Measurements from ENCODE around the gene TMEM45A. TPM values are rescaled to one million over a fixed set of nuclear protein-coding genes. Genes with fewer than 3 reads are reported as not detected.
"Not testable (repeated sequence)": the region's sequence is repeated elsewhere in the genome, so short reads cannot be mapped to it uniquely, and the experiment has no call there.

The TMEM45A gene
- total RNA-seq, 2 donors from 2014 or later, result 1.1 to 4.5 TPM

- H3K27ac Mint-ChIP-seq, result no peak overlapping the region
- no peak for DNase-seq (ENCODE audit: low spot score)
- H3K4me1 Mint-ChIP-seq (ENCODE audit: low read depth in 2 of 2), result no peaks in the 10 kb centered on the region
- H3K9me3 Mint-ChIP-seq, result no peaks in the 10 kb centered on the region
- H3K4me3 Mint-ChIP-seq, result no peak overlapping the region
- H3K36me3 Mint-ChIP-seq, result no peaks in the 10 kb centered on the region
- ATAC-seq, result no peak
- H3K27me3 Mint-ChIP-seq, result peaks cover 14 to 15% of the 10 kb centered on the region in 2 donors
Measured at GRCh38 chr3:100531093-100531492, 38.7 kb downstream of the TMEM45A start.

- H3K4me1 Mint-ChIP-seq (ENCODE audit: low read depth in 2 of 2), result no peaks in the 10 kb centered on the region
- H3K9me3 Mint-ChIP-seq, result no peaks in the 10 kb centered on the region
Measured at GRCh38 chr3:100532411-100532810, 40.0 kb downstream of the TMEM45A start.

GRCh38 chr3:100533176-100533575 lies 40.8 kb downstream of the TMEM45A start:
- H3K27ac Mint-ChIP-seq, result no peak overlapping the region
- no peaks in the 10 kb centered on the region for H3K4me1 Mint-ChIP-seq (ENCODE audit: low read depth in 2 of 2)
- H3K27me3 Mint-ChIP-seq, result peaks cover 11 to 18% of the 10 kb centered on the region in 2 donors
- H3K4me3 Mint-ChIP-seq, result no peak overlapping the region
- DNase-seq (ENCODE audit: low spot score) (no peak), ATAC-seq (no peak)
- H3K36me3 Mint-ChIP-seq, result no peaks in the 10 kb centered on the region
- H3K9me3 Mint-ChIP-seq, result no peaks in the 10 kb centered on the region

More at GRCh38 chr3:100532411-100532810, 40.0 kb downstream of the TMEM45A start:
- DNase-seq (ENCODE audit: low spot score), result no peak
- H3K4me3 Mint-ChIP-seq, result no peak overlapping the region
- no peak for ATAC-seq
- no peaks in the 10 kb centered on the region for H3K36me3 Mint-ChIP-seq
- peaks cover 14 to 16% of the 10 kb centered on the region in 2 donors for H3K27me3 Mint-ChIP-seq
- no peak overlapping the region for H3K27ac Mint-ChIP-seq

- no peak overlapping the region for H3K27ac Mint-ChIP-seq
- H3K9me3 Mint-ChIP-seq, result no peaks in the 10 kb centered on the region
- no peaks in the 10 kb centered on the region for H3K4me1 Mint-ChIP-seq (ENCODE audit: low read depth in 2 of 2)
- ATAC-seq (no peak), DNase-seq (ENCODE audit: low spot score) (no peak)
- no peak overlapping the region for H3K4me3 Mint-ChIP-seq
- H3K27me3 Mint-ChIP-seq, result peaks cover 8 to 15% of the 10 kb centered on the region in 2 donors
- H3K36me3 Mint-ChIP-seq, result no peaks in the 10 kb centered on the region
Measured at GRCh38 chr3:100535610-100535943, 43.2 kb downstream of the TMEM45A start.

- peaks cover 10 to 14% of the 10 kb centered on the region in 2 donors for H3K27me3 Mint-ChIP-seq
- no peak for ATAC-seq
- no peak overlapping the region for H3K4me3 Mint-ChIP-seq
- no peak for DNase-seq (ENCODE audit: low spot score)
- H3K4me1 Mint-ChIP-seq (ENCODE audit: low read depth in 2 of 2), result no peaks in the 10 kb centered on the region
- H3K36me3 Mint-ChIP-seq, result no peaks in the 10 kb centered on the region
- no peak overlapping the region for H3K27ac Mint-ChIP-seq
- no peaks in the 10 kb centered on the region for H3K9me3 Mint-ChIP-seq
Measured at GRCh38 chr3:100536093-100536492, 43.7 kb downstream of the TMEM45A start.

GRCh38 chr3:100537646-100538338 lies 45.4 kb downstream of the TMEM45A start:
- H3K4me1 Mint-ChIP-seq (ENCODE audit: low read depth in 2 of 2), result no peaks in the 10 kb centered on the region
- H3K27me3 Mint-ChIP-seq, result peaks cover 9 to 11% of the 10 kb centered on the region in 2 donors
- ATAC-seq (no peak), DNase-seq (ENCODE audit: low spot score) (no peak)
- H3K9me3 Mint-ChIP-seq, result no peaks in the 10 kb centered on the region
- no peak overlapping the region for H3K4me3 Mint-ChIP-seq
- H3K36me3 Mint-ChIP-seq, result no peaks in the 10 kb centered on the region
- no peak overlapping the region for H3K27ac Mint-ChIP-seq

- no peaks in the 10 kb centered on the region for H3K9me3 Mint-ChIP-seq
- DNase-seq (ENCODE audit: low spot score) (no peak), ATAC-seq (no peak)
- H3K4me3 Mint-ChIP-seq, result no peak overlapping the region
- no peak overlapping the region for H3K27ac Mint-ChIP-seq
- peaks cover 9 to 10% of the 10 kb centered on the region in 2 donors for H3K27me3 Mint-ChIP-seq
- H3K4me1 Mint-ChIP-seq (ENCODE audit: low read depth in 2 of 2), result no peaks in the 10 kb centered on the region
- H3K36me3 Mint-ChIP-seq, result no peaks in the 10 kb centered on the region
Measured at GRCh38 chr3:100538339-100538706, 45.9 kb downstream of the TMEM45A start.

- ATAC-seq, result no peak
- Mint-ChIP-seq H3K36me3 (no peaks in the 10 kb centered on the region), H3K27ac (no peak overlapping the region), H3K27me3 (peaks cover 19 to 27% of the 10 kb centered on the region in 2 donors), H3K4me1 (ENCODE audit: low read depth in 2 of 2) (no peaks in the 10 kb centered on the region), H3K4me3 (no peak overlapping the region), H3K9me3 (no peaks in the 10 kb centered on the region)
- no peak for DNase-seq (ENCODE audit: low spot score)
Measured at GRCh38 chr3:100540791-100541334, 48.4 kb downstream of the TMEM45A start.

GRCh38 chr3:100541428-100541827 lies 49.0 kb downstream of the TMEM45A start:
- not testable (repeated sequence) for H3K36me3 Mint-ChIP-seq; H3K9me3 Mint-ChIP-seq; H3K4me3 Mint-ChIP-seq; ATAC-seq; H3K27ac Mint-ChIP-seq; H3K4me1 Mint-ChIP-seq (ENCODE audit: low read depth in 2 of 2); DNase-seq (ENCODE audit: low spot score)
- H3K27me3 Mint-ChIP-seq, result peaks cover 21 to 33% of the 10 kb centered on the region in 2 donors

GRCh38 chr3:100545371-100545770 lies 53.0 kb downstream of the TMEM45A start:
- DNase-seq (ENCODE audit: low spot score) (no peak), ATAC-seq (no peak)
- no peaks in the 10 kb centered on the region for H3K9me3 Mint-ChIP-seq
- H3K27ac Mint-ChIP-seq, result no peak overlapping the region
- no peaks in the 10 kb centered on the region for H3K4me1 Mint-ChIP-seq (ENCODE audit: low read depth in 2 of 2)
- no peak overlapping the region for H3K4me3 Mint-ChIP-seq
- peaks cover 18 to 32% of the 10 kb centered on the region in 2 donors for H3K27me3 Mint-ChIP-seq
- no peaks in the 10 kb centered on the region for H3K36me3 Mint-ChIP-seq

GRCh38 chr3:100546020-100546744 lies 53.8 kb downstream of the TMEM45A start:
- Mint-ChIP-seq H3K4me1 (ENCODE audit: low read depth in 2 of 2) (no peaks in the 10 kb centered on the region), H3K9me3 (no peaks in the 10 kb centered on the region), H3K4me3 (no peak overlapping the region), H3K27me3 (peaks cover 16 to 32% of the 10 kb centered on the region in 2 donors), H3K27ac (no peak overlapping the region), H3K36me3 (no peaks in the 10 kb centered on the region)
- ATAC-seq (no peak), DNase-seq (ENCODE audit: low spot score) (no peak)

- no peak for ATAC-seq
- DNase-seq (ENCODE audit: low spot score), result no peak
- no peaks in the 10 kb centered on the region for H3K36me3 Mint-ChIP-seq
- peaks cover 15 to 32% of the 10 kb centered on the region in 2 donors for H3K27me3 Mint-ChIP-seq
- no peak overlapping the region for H3K4me3 Mint-ChIP-seq
- H3K4me1 Mint-ChIP-seq (ENCODE audit: low read depth in 2 of 2), result no peaks in the 10 kb centered on the region
- H3K9me3 Mint-ChIP-seq, result no peaks in the 10 kb centered on the region
- no peak overlapping the region for H3K27ac Mint-ChIP-seq
Measured at GRCh38 chr3:100548053-100548452, 55.6 kb downstream of the TMEM45A start.

- Mint-ChIP-seq H3K27ac (no peak overlapping the region), H3K9me3 (no peaks in the 10 kb centered on the region), H3K4me3 (no peak overlapping the region), H3K36me3 (no peaks in the 10 kb centered on the region), H3K27me3 (peaks cover 4 to 12% of the 10 kb centered on the region in 2 donors), H3K4me1 (ENCODE audit: low read depth in 2 of 2) (no peaks in the 10 kb centered on the region)
- ATAC-seq (no peak), DNase-seq (ENCODE audit: low spot score) (no peak)
Measured at GRCh38 chr3:100553618-100554372, 61.4 kb downstream of the TMEM45A start.

GRCh38 chr3:100554373-100554676 lies 61.9 kb downstream of the TMEM45A start:
- Mint-ChIP-seq H3K36me3 (no peaks in the 10 kb centered on the region), H3K27ac (no peak overlapping the region), H3K9me3 (no peaks in the 10 kb centered on the region), H3K27me3 (peaks cover 4 to 16% of the 10 kb centered on the region in 2 donors), H3K4me1 (ENCODE audit: low read depth in 2 of 2) (no peaks in the 10 kb centered on the region), H3K4me3 (no peak overlapping the region)
- ATAC-seq (no peak), DNase-seq (ENCODE audit: low spot score) (no peak)
